GM15510 (cell line): Measurements from ENCODE around the gene TRERF1.

Experiments used
- POLR2A ChIP-seq: IDR thresholded peaks from 3 replicates; pipeline ENCODE4 v1.6.1; 2011; ENCODE audit warnings: borderline replicate concordance; ENCODE audit not compliant: insufficient read length; ENCODE audit errors: extremely low read depth

TRERF1 gene

DNA sequence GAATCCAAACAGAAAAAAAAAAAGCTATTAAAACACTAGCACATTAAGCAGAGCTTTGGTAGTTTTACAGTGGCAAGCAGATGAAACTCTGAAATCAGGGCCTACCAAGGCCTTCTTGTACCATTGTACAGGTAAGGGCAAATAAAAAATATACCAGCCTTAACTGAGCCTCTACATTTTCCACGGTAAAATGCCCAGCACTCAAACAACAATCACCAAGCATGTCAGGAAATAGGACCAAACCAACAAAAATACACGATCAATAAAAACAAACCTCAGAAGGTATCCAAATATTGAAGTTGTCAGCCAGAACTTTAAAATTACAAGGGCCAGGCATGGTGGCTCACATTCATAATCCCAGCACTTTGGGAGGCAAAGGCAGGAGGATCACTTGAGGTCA, 18.3 kb downstream of the TRERF1 start:
- no peak for TF ChIP-seq POLR2A

DNA sequence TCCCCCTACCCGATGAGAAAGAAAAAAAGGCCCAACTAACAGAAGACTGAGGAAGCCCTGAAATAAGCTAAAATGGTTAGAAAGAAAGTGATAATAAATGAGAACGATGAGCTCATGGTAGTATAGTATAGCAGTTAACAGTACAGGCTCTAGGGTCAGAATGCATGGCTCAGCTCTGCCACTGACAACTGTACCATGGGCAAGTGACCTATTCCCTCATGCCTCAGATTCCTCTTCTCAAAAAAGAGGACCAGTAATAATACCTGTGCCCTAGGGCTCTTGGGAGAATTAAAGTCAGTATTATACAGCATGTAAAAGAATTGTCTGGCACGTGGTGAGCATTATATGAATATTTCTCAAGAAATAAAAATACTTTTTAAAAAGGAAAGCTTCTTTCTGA, 19.8 kb downstream of the TRERF1 start:
- TF ChIP-seq POLR2A: no peak

DNA sequence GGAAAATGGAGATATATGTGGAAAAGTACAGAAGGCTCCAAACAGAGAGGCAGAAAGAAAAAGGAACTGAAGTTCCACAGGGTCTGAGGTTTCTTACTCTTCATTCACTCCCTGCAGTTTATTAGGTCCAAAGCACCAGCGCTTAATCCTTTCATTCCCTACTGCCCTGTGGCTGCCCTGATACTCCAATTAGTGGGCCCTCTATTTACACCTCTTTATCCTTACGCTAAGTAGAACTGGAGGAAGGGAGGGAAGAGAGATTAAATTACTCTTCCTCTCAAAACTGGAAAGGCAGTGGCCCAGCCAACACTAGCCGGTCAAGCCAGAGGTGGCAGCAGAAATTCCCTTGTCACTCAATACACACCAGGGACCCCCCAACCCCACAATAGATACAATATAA, 20.4 kb downstream of the TRERF1 start:
- no peak for TF ChIP-seq POLR2A

DNA sequence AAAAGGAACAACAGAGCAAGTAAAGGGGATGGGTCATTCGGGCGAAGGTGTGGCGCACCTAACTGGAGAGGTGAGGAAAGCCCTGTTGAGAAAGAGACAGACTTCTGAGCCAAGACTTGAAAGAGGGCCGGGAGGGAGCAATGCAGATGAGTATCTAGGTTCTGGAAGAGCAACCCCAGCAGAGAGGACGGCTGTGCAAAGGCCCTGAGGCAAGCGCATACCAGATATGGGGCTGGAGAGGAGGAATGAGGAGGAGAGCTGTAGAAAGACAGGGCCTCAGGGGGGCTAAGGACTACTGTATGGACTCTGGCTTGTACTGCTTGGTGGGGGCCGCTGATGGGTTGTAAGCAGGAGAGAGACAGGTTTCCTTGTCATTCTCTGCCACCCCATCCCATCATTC, 21.9 kb downstream of the TRERF1 start:
- TF ChIP-seq POLR2A: no peak

DNA sequence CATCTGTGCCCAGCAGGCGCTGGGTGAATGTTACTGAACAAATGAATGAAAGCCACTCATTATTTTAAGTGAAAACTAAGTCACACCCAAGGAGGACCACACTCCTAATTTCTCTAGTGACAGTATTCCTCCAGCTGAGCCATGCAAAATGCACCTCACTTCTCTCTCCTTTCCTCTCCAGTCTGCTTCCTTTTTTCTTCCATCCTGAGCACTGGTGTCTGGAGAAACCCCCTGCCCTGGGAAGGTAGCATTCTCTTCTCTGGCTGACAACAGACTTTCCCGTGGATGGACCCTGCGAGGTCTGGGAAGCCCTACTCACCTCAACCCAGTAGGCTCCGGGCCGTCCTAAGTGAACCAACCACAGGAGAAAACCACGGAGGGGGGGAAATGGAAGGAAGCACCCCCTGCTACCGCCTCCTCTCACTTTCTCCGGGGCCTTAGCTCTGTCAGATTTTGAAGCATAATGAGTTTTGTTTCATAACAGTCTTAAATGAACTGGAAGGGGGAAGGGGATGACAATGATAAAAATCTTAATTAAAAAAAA, 22.6 kb downstream of the TRERF1 start:
- TF ChIP-seq POLR2A: no peak

DNA sequence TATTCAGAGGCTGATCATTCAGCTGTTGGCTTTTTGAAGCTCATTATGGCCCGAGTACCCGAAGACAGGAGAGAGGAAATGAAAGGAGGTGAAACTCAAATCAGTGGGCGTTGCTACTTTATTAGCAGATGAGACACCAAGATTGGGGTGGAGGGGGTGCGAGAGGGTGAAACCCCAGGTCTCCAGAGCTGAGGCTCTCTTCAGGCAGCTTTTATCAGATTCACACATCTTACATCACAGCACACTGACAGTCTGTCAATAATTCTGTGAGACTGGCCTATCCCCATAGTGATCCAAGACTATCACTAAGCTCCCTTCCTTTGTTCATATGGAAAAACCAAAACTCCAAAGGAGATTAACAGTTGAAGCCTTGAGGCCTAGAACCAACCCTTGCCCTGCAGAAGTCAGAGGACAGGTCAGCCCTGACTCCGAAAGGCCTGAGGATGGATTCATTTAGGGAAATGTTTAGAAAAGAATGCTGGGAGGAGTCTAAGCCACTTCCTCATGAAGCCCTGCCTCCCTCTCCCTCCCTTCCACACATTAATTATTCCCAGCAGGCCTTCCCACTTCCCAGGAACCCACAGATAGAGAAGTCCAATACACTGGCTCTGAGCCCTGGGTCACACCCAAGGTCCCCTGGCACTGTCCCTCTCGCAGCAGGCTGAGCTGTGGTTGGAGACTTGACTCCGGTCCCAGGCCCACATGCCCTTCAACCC, 23.2 kb downstream of the TRERF1 start:
- TF ChIP-seq POLR2A: no peak

DNA sequence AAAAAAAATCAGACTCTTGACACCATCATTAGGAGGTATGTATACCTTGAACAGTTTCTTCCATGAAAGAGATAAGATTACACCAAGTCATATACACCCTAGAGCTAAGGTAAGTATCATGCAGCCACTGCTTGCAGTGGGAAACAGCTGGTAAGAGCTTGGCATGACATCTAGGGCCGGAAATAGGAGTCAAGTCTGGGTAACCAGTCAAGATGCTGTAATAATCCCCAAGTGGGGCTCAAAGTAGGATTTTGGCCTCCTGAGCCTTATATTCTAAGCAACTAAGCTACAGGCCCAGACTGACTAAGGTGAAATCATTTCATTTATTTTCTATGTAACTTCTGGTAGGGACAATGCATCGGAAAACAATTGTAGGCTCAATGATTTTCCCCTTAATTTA, 23.9 kb downstream of the TRERF1 start:
- TF ChIP-seq POLR2A: no peak

DNA sequence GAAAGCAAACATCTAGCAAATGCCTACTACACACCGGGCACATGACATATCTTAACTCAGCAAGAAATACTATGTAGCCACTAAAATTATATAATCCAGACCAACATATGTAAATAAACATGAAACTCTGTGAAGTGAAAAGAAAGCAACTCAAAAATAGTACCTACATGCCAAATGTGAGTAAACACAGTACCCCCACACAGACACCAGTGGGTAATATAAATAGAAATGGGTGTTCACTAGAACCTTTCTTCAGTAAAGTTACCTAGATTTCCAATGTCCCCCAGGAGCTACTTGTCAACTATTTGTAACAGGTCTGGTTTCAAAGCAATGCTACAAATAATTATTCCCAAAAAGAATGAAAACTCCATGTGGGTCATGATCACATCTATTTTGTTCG, 25.5 kb downstream of the TRERF1 start:
- TF ChIP-seq POLR2A: no peak

DNA sequence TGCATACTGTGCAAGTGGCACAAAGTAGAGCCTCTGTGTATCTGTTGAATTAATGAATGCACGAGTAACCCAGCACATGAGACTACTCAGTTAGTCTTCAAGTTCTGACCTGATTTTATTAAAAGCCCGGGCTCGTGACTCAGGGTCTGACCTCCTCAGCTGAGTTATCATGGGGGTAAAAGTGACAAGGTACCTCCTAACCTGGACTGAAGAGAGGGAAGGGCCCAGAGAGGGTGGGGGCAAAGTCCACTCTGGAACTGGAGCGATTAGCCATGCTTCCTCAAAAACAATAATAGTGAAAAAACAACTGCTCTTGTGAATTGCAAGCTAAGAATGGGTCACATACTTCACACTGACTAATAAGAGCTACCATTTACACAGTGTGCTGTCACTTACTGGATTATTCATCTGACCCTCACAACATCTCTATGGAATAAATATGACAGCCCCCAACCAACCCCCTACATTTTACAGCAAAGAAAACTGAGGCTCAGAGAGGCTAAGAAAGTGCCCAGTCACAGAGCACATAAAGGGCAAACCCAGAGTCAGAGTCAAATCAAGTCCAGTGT, 26.7 kb downstream of the TRERF1 start:
- no peak for TF ChIP-seq POLR2A

DNA sequence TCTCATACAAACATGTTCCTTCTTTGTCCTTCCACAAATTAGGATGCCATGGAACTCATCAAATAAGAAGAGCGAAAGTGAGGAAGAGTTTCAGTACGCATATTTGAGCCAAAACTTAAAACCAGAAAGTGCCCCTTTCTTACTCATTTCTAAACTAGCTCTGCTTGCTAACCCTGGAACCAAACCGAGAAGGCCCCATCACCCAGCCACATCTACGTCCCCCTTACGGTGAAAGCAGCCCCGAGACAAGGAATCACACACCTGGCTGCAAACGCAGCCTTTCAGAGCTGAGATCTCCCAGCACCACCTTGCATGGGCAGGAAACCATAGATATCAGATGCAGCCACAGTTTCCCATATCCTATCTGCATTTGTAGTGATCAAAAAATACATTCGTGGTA, 28.5 kb downstream of the TRERF1 start:
- TF ChIP-seq POLR2A: no peak

DNA sequence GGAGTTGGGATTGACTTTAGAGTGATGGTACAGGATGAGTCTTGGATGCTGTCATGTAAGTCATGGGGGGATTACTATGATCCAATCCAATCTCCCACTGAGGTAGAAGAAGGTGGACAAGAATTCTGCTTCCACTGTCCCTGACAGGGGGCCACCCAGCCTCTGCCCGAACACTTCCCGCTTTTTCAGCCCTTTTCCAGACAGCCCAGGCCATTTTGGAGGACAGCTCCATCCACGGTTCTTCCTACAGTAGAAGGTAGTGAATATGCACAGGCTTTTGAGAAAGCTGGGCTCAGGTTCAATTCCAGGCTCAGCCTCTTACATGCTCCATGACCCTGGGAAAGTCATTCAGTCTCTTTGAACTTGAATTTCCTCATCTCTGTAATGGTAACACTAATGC, 31.0 kb downstream of the TRERF1 start:
- no peak for TF ChIP-seq POLR2A

DNA sequence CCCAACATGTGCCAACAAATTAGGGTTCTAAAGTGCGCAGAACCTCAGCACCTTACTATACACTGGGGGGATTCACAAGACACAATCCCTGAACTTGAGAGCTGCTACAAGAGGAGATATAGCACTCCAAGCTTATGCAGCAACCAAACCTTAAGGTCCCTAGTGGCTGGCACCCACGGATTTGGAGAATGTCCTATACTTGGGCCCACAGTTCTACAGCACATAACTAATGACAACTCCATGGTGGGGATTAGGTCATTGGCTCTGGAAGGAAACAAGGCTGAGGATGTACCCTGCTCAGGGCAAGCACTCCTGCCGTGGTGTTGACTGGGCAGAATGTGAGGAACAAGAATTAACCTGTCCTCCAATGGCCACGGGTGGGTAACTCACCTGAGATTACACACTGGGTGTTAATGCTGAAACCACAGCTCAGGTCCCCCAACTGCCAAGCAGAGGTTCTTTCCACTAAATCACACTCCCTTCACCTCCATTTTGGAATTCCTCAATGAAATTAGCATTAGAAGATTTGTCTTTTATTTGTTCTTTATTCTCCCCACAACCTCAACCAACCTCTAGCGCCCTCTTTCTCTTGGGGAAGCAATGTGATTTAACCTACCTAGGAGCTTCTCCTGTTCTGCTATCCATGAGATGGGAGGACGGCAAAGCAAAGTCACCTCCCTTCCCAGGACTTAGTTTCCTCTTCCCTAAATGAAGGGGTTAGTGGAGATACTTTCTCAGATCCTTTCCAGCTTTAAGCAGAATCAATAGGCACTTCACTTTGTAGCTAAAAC, 32.0 kb downstream of the TRERF1 start:
- TF ChIP-seq POLR2A: no peak

DNA sequence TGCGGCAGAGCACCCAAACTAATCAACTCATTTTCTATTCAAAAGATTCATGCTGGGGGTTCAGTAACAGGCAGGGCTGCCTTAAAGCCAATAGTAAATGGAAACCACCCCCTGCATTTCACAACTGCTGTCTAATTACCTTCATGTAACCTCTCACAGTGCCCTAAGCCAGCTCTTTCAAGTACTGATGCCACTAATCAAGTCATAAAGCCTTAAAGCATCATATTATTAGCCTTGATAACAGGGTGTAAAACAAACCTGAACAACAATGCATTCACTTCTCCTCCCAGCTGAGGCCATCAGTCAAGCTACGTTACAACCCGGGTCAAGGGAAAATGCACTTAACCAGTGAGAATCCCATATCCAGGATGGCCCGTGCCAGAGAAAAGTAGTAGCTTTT, 33.0 kb downstream of the TRERF1 start:
- no peak for TF ChIP-seq POLR2A

DNA sequence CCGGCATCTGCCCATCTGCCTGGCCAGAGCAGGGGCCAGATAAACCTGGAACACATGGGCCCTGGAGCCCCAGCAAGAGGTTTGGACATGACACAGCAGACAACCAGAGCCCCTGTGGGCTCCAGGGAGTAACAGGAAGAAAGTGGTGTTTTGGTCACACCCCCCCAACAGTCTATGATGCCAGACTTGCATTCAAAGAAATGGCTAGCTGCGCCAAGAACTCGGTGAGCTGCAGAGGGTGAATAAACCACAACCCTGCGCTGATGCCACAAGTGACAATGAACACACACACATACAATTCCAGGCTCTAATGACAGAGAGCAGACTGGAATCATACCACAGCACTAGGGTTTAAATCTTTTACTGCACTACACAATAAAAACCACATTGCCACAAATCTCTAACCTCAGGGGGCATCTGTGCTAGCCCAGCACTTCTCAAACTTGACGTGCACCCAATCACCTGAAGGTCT, 34.0 kb downstream of the TRERF1 start:
- TF ChIP-seq POLR2A: no peak

DNA sequence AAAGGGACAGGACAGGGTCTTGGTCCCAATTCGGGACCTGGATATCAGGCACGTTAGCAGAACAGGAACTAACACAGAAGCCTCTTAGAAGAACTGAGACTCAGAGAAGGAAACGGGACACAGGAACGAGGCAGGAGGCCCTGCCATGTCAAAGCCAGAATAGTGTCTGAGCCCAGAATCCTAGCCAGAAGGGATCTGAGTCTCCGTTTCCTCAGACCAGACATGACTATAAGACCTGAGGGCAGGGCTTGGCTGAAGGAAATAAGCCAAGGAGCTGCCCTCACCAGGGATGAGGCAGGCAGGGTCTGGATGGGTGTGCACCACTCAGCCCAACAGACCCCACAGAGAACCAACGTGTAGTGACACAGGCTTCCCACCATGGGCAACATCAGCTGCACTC, 40.3 kb downstream of the TRERF1 start:
- TF ChIP-seq POLR2A: no peak
